ENCODE data around the gene PKMYT1. TPM values are rescaled to one million over a fixed set of nuclear protein-coding genes. Genes with fewer than 3 reads are reported as not detected.

Gene PKMYT1
- total and polyA plus RNA-seq, 2 of the 4 experiments (the other 2 are of a cell fraction), result 1.8 to 14.9 TPM

DNA sequence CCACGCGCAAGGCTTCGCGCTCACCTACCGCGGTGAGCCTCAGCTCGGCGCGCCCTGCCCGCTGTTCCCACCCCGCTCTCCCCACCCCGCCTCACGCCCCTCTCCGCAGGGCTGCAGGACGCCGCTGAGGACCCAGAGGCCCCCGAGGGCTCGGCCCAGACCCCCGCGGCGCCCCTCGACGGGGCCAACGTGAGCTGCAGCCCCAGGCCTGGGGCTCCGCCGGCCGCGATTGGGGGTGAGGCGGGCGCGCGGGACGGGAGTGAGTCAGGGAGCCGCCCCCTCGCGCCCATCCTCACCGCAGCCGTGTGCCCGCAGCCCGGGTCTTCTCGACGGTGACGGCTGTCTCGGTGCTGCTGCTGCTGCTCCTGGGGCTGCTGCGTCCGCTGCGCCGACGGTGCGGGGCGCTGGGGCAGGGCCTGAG is 13.0 kb downstream of the PKMYT1 start:
- ChIA-PET POLR2A (ENCODE audit: unreplicated experiment) (no interaction called here), CTCF (no interaction called here)
- ATAC-seq (ENCODE audit: low read depth) (no peak), DNase-seq (no peak)
- no TSS peak for BruUV-seq (replicated peaks)
- H3K36me3 ChIP-seq (ENCODE audit: control insufficient read depth, insufficient read depth, low read length), result peaks cover 2% of the 10 kb centered on the region; the same call in 1 of the 2 replicates
- no peak overlapping the region for H2BK15ac ChIP-seq (ENCODE audit: low read depth, low read length)
- H3K23ac ChIP-seq (ENCODE audit: low read depth, low read length), result no peak overlapping the region
- 17% methylated on average over 45 of the region's 51 CpGs; no CpG with 5 or more reads in 1 of the 2 experiments for WGBS, 2 experiments (ENCODE audit: extremely low coverage in 2 of 2, insufficient read length in 1 of 2)
- no peak overlapping the region for H3K18ac ChIP-seq (ENCODE audit: low read depth, low read length)
- no peak overlapping the region for H2AFZ ChIP-seq (replicated peaks; ENCODE audit: low read length, poor library complexity)
- H3K4me3 ChIP-seq (ENCODE audit: insufficient read depth, low read depth, low read length), result no peak overlapping the region
- dilution Hi-C loops (cut with HindIII; ENCODE audit: low sequenced_read_pairs, unreplicated experiment) (no loop called here), in situ Hi-C loops (cut with MboI; ENCODE audit: low sequenced_read_pairs) (no loop called here), intact Hi-C loops (cut with micrococcal nuclease) (no loop called here)
- H3K9me1 ChIP-seq (ENCODE audit: insufficient read depth, low read length), result peaks cover 17% of the 10 kb centered on the region
- H2AK5ac ChIP-seq (ENCODE audit: low read depth, low read length), result no peak overlapping the region
- H3K56ac ChIP-seq (ENCODE audit: extremely low read depth, insufficient read depth, low read length), result no peak overlapping the region
- H3K4ac ChIP-seq (ENCODE audit: low read depth, low read length), result no peak overlapping the region
- no peak overlapping the region for H2AK9ac ChIP-seq (replicated peaks; ENCODE audit: low read depth, low read length, poor library complexity)
- peaks cover 47% of the 10 kb centered on the region for H3K27me3 ChIP-seq (ENCODE audit: control insufficient read depth, insufficient read depth, low read length)
- no peak overlapping the region for H2BK120ac ChIP-seq (ENCODE audit: low read depth, low read length)
- no peak overlapping the region for H2BK5ac ChIP-seq (ENCODE audit: low read depth, low read length, poor library complexity, severe bottlenecking)
- TF ChIP-seq RFX5 (IDR thresholded peaks at IDR 0.05; ENCODE audit: low read depth, low read length) (no peak), BHLHE40 (IDR thresholded peaks at IDR 0.05; ENCODE audit: low read depth, low read length) (no peak), POLR2A (IDR thresholded peaks at IDR 0.05; ENCODE audit: low read depth, low read length) (no peak), MXI1 (IDR thresholded peaks at IDR 0.05; ENCODE audit: borderline replicate concordance, low read depth, low read length) (no peak)
- H3K4me2 ChIP-seq (ENCODE audit: low read depth, low read length), result no peak overlapping the region
- peaks cover 32% of the 10 kb centered on the region for H4K20me1 ChIP-seq (ENCODE audit: insufficient read depth, low read length)
- no peaks in the 10 kb centered on the region; the same call in 1 of the 2 replicates for H3K9me3 ChIP-seq (ENCODE audit: control insufficient read depth, insufficient read depth, low read length)
- H3K27ac ChIP-seq (ENCODE audit: insufficient read depth, low read length), result no peak overlapping the region
- no peak overlapping the region for H2BK20ac ChIP-seq (ENCODE audit: low read depth, low read length)
- no peak overlapping the region for H4K5ac ChIP-seq (ENCODE audit: low read depth, low read length)
- H3K4me1 ChIP-seq (ENCODE audit: control insufficient read depth, insufficient read depth, low read length), result peaks cover 7% of the 10 kb centered on the region; the same call in 1 of the 2 replicates
- peaks cover 5 to 23% of the 10 kb centered on the region in 2 experiments; a peak in 3 of 4 replicates for H3K79me1 ChIP-seq (ENCODE audit: low read depth in 1 of 2, low read length in 2 of 2)
- no peak overlapping the region for H3K14ac ChIP-seq (replicated peaks; ENCODE audit: low read depth, low read length)
- no peak overlapping the region for H4K8ac ChIP-seq (ENCODE audit: low read depth in 2 of 2, low read length in 2 of 2)
- no peak overlapping the region for H4K91ac ChIP-seq (ENCODE audit: insufficient read depth, low read depth, low read length)
- H3K9ac ChIP-seq (ENCODE audit: low read depth, low read length), result no peak overlapping the region
